Measurements from ENCODE around the gene ZNF592.

ZNF592 gene

GRCh38 chr15:84811151-84811550 lies 62.8 kb downstream of the ZNF592 start:
- Histone ChIP-seq H3K27me3 (ENCODE audit: insufficient read depth, low read length) (no peaks in the 10 kb centered on the region), H4K20me1 (ENCODE audit: insufficient read depth, low read length) (no peaks in the 10 kb centered on the region), H3K9me2 (ENCODE audit: low read depth, low read length) (no peaks in the 10 kb centered on the region), H3K9ac (ENCODE audit: low read length) (no peak overlapping the region), H3K4me3 (ENCODE audit: low read depth, low read length, poor library complexity, severe bottlenecking) (no peak overlapping the region), H3K27ac (ENCODE audit: low read depth, low read length, poor library complexity, severe bottlenecking) (no peak overlapping the region), H3K4me1 (ENCODE audit: insufficient read depth, low read length, severe bottlenecking) (no peaks in the 10 kb centered on the region), H3F3A (ENCODE audit: insufficient read depth, low read length) (no peaks in the 10 kb centered on the region), H3K79me2 (ENCODE audit: insufficient read depth, low read length) (no peaks in the 10 kb centered on the region), H3K36me3 (ENCODE audit: insufficient read depth, low read length) (peaks cover 4% of the 10 kb centered on the region), H3K9me3 (ENCODE audit: low read length) (no peaks in the 10 kb centered on the region), H2AFZ (ENCODE audit: low read length) (no peak overlapping the region), H3K4me2 (ENCODE audit: low read length) (no peak overlapping the region)
- TF ChIP-seq EZH2 (IDR thresholded peaks at IDR 0.05; ENCODE audit: borderline replicate concordance, low read length) (no peak), CTCF (IDR thresholded peaks at IDR 0.05; ENCODE audit: low read length) (no peak)

DNA sequence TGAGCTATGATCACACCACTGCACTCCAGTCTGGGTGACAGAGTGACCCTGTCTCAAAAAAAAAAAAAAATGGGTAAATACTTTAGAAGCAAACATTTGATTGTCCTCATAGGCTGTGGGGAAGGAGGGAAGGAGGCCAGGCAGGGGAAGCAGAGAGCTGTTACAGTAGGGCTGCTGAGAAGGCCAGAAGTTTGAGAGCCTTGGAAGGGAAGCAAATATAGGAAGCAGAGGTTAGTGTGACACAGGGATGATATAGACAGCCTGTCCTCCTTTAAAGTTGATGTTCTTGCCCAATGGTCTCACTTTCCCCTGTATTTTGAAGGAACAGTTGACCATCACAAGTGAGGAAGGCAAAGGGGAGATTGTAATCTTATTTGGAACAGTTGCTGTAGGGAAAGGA lies 63.4 kb downstream of the ZNF592 start:
- Histone ChIP-seq H3K27me3 (ENCODE audit: insufficient read depth, low read length) (no peaks in the 10 kb centered on the region), H3K9me2 (ENCODE audit: low read depth, low read length) (no peaks in the 10 kb centered on the region), H3K4me2 (ENCODE audit: low read length) (no peak overlapping the region), H4K20me1 (ENCODE audit: insufficient read depth, low read length) (no peaks in the 10 kb centered on the region), H3K9ac (ENCODE audit: low read length) (no peak overlapping the region), H3K4me1 (ENCODE audit: insufficient read depth, low read length, severe bottlenecking) (no peaks in the 10 kb centered on the region), H2AFZ (ENCODE audit: low read length) (no peak overlapping the region), H3K79me2 (ENCODE audit: insufficient read depth, low read length) (no peaks in the 10 kb centered on the region), H3K4me3 (ENCODE audit: low read depth, low read length, poor library complexity, severe bottlenecking) (no peak overlapping the region), H3K27ac (ENCODE audit: low read depth, low read length, poor library complexity, severe bottlenecking) (no peak overlapping the region), H3K9me3 (ENCODE audit: low read length) (no peaks in the 10 kb centered on the region), H3K36me3 (ENCODE audit: insufficient read depth, low read length) (no peaks in the 10 kb centered on the region), H3F3A (ENCODE audit: insufficient read depth, low read length) (no peaks in the 10 kb centered on the region)
- TF ChIP-seq EZH2 (IDR thresholded peaks at IDR 0.05; ENCODE audit: borderline replicate concordance, low read length) = no peak
- no peak for TF ChIP-seq CTCF (IDR thresholded peaks at IDR 0.05; ENCODE audit: low read length)

DNA sequence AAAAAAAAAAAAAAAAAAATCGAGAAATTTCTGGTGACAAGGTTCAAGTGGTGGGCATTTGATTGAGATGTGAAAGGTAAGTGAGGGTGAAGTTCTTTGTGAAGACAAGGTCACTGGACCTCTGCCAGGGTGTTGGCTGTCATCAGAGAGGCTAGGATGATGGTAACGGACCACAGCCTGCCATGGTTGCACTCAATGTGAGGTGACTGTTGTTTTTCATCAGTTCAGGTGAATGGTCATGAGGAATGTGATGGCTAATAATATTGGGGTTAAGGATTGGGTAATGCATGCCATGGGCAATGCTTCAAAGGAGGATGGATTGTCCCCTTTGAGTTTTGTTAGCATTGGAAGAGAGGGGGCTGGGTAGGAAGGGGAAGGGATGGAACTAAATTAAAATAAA lies 64.5 kb downstream of the ZNF592 start:
- H3K36me3 ChIP-seq (ENCODE audit: insufficient read depth, low read length) = no peaks in the 10 kb centered on the region
- H4K20me1 ChIP-seq (ENCODE audit: insufficient read depth, low read length) = no peaks in the 10 kb centered on the region
- TF ChIP-seq EZH2 (IDR thresholded peaks at IDR 0.05; ENCODE audit: borderline replicate concordance, low read length) (no peak), CTCF (IDR thresholded peaks at IDR 0.05; ENCODE audit: low read length) (no peak)
- H3K9me3 ChIP-seq (ENCODE audit: low read length) = no peaks in the 10 kb centered on the region
- H3K9me2 ChIP-seq (ENCODE audit: low read depth, low read length) = no peaks in the 10 kb centered on the region
- H3K79me2 ChIP-seq (ENCODE audit: insufficient read depth, low read length) = no peaks in the 10 kb centered on the region
- no peaks in the 10 kb centered on the region for H3K27me3 ChIP-seq (ENCODE audit: insufficient read depth, low read length)
- H2AFZ ChIP-seq (ENCODE audit: low read length) = no peak overlapping the region
- H3F3A ChIP-seq (ENCODE audit: insufficient read depth, low read length) = no peaks in the 10 kb centered on the region
- H3K4me3 ChIP-seq (ENCODE audit: low read depth, low read length, poor library complexity, severe bottlenecking) = no peak overlapping the region
- H3K27ac ChIP-seq (ENCODE audit: low read depth, low read length, poor library complexity, severe bottlenecking) = no peak overlapping the region
- no peak overlapping the region for H3K4me2 ChIP-seq (ENCODE audit: low read length)
- H3K4me1 ChIP-seq (ENCODE audit: insufficient read depth, low read length, severe bottlenecking) = no peaks in the 10 kb centered on the region
- no peak overlapping the region for H3K9ac ChIP-seq (ENCODE audit: low read length)

Measured in OCI-LY1 (cell line).